Measurements from ENCODE around the gene KLK8.

GRCh38 chr19:50975766-50976165, 25.6 kb downstream of the KLK8 start:
- TF ChIP-seq POLR2AphosphoS5 (IDR thresholded peaks at IDR 0.05; ENCODE audit: low read depth), result no peak
- TF ChIP-seq, protein P1, sequence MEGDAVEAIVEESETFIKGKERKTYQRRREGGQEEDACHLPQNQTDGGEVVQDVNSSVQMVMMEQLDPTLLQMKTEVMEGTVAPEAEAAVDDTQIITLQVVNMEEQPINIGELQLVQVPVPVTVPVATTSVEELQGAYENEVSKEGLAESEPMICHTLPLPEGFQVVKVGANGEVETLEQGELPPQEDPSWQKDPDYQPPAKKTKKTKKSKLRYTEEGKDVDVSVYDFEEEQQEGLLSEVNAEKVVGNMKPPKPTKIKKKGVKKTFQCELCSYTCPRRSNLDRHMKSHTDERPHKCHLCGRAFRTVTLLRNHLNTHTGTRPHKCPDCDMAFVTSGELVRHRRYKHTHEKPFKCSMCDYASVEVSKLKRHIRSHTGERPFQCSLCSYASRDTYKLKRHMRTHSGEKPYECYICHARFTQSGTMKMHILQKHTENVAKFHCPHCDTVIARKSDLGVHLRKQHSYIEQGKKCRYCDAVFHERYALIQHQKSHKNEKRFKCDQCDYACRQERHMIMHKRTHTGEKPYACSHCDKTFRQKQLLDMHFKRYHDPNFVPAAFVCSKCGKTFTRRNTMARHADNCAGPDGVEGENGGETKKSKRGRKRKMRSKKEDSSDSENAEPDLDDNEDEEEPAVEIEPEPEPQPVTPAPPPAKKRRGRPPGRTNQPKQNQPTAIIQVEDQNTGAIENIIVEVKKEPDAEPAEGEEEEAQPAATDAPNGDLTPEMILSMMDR (conservative IDR thresholded peaks at IDR 0.05; ENCODE audit: low read depth in 2 of 2), result no peak

Measured in GM23338 (cell line).